SK-N-SH (cell line): ENCODE results near the gene WIZ. TPM values are rescaled to one million over a fixed set of nuclear protein-coding genes. Genes with fewer than 3 reads are reported as not detected.

Experiments used
- CTCF ChIA-PET: fragments of 300-600, 350-600 bp; formaldehyde crosslinking; extraction: SDS; loops from one replicate; lab custom pipeline; 2021; lab: Yijun Ruan, JAX
- POLR2A ChIA-PET: fragments of 350-600 bp; sonication (Branson Sonifier 250); formaldehyde crosslinking; extraction: SDS; loops from one replicate; lab custom pipeline; 2020; ENCODE audit warnings: antibody characterized with exemption, inconsistent platforms; lab: Yijun Ruan, JAX
- DNase-seq: peaks from one replicate; pipeline ENCODE4 v3.0.0; 2012
- H2AFZ ChIP-seq: fragments of 200-600 bp; sonication (generic); 2 replicates; pipeline ENCODE4 v1.8.1; 2016; ENCODE audit warnings: antibody characterized with exemption, mild to moderate bottlenecking, low read depth
- H3F3A ChIP-seq: fragments of 200-600 bp; sonication (generic); replicated peaks from 2 replicates; pipeline ENCODE3; 2016; ENCODE audit warnings: antibody characterized with exemption, mild to moderate bottlenecking; ENCODE audit not compliant: insufficient read depth
- H3K27ac ChIP-seq, 2 experiments: fragments of 200-500 bp in 1 of 2; fragments of 200-600 bp in 1 of 2; sonication (Bioruptor generic) in 1 of 2; sonication (generic), shearing (Covaris generic) in 1 of 2; 2 replicates each; pipeline versions ENCODE4 v1.5.1 to v1.6.1; 2014 to 2016; ENCODE audit warnings: low read depth in 2 of 2, inconsistent platforms in 1 of 2, low read length in 1 of 2, mild to moderate bottlenecking in 1 of 2, mixed read lengths in 1 of 2
- H3K27me3 ChIP-seq: fragments of 200-600 bp; sonication (generic), shearing (Covaris generic); 2 replicates; pipeline ENCODE4 v1.6.1; 2016; ENCODE audit warnings: mixed run types; ENCODE audit not compliant: insufficient read depth
- H3K36me3 ChIP-seq, 2 experiments: fragments of 200-500 bp in 1 of 2; fragments of 200-600 bp in 1 of 2; sonication (Bioruptor generic) in 1 of 2; sonication (generic) in 1 of 2; replicated peaks in 1 of 2; 2 replicates each; pipeline versions ENCODE3 to v1.5.1; 2014 to 2016; ENCODE audit warnings: low read length in 1 of 2, mild to moderate bottlenecking in 1 of 2; ENCODE audit not compliant: insufficient read depth in 2 of 2, control insufficient read depth in 1 of 2
- H3K4me1 ChIP-seq, 2 experiments: fragments of 200-500 bp in 1 of 2; fragments of 200-600 bp in 1 of 2; sonication (Bioruptor generic) in 1 of 2; sonication (generic), shearing (Covaris generic) in 1 of 2; 2 replicates each; pipeline versions ENCODE4 v1.5.1 to v1.6.1; 2014 to 2016; ENCODE audit warnings: low read depth in 1 of 2, low read length in 1 of 2, mixed run types in 1 of 2; ENCODE audit not compliant: insufficient read depth in 2 of 2, control insufficient read depth in 1 of 2
- H3K4me2 ChIP-seq: fragments of 200-600 bp; sonication (generic), shearing (Covaris generic); 2 replicates; pipeline ENCODE4 v1.6.1; 2017; ENCODE audit warnings: mixed run types
- H3K4me3 ChIP-seq, 2 experiments: fragments of 200-500 bp in 1 of 2; fragments of 200-600 bp in 1 of 2; sonication (Bioruptor generic) in 1 of 2; sonication (generic), shearing (Covaris generic) in 1 of 2; 2 replicates each; pipeline versions ENCODE4 v1.5.1 to v1.8.1; 2014 to 2016; ENCODE audit warnings: low read depth in 2 of 2, inconsistent platforms in 1 of 2, low read length in 1 of 2, mild to moderate bottlenecking in 1 of 2, mixed read lengths in 1 of 2, moderate library complexity in 1 of 2
- H3K79me2 ChIP-seq: fragments of 200-600 bp; sonication (generic); 2 replicates; pipeline ENCODE4 v1.8.1; 2017; ENCODE audit warnings: mild to moderate bottlenecking; ENCODE audit not compliant: insufficient read depth
- H3K9ac ChIP-seq: fragments of 200-600 bp; sonication (generic); 2 replicates; pipeline ENCODE4 v1.6.1; 2017; ENCODE audit warnings: mixed run types
- H3K9me2 ChIP-seq: fragments of 200-600 bp; sonication (generic); 2 replicates; pipeline ENCODE4 v1.6.1; 2017; ENCODE audit warnings: mixed run types
- H3K9me3 ChIP-seq: fragments of 200-600 bp; sonication (generic); 2 replicates; pipeline ENCODE4 v1.6.1; 2017; ENCODE audit warnings: mixed run types, mild to moderate bottlenecking, moderate library complexity
- H4K20me1 ChIP-seq: fragments of 200-600 bp; sonication (generic); 2 replicates; pipeline ENCODE4 v1.6.1; 2017; ENCODE audit warnings: mild to moderate bottlenecking, mixed run types; ENCODE audit not compliant: insufficient read depth
- ELF1 ChIP-seq: IDR thresholded peaks from 2 replicates; pipeline ENCODE4 v1.4.0; 2012
- EP300 ChIP-seq, 2 experiments: IDR thresholded peaks; 2 replicates each; pipeline versions ENCODE4 v1.4.0 to v1.6.1; 2012; ENCODE audit warnings: borderline replicate concordance in 1 of 2, low read depth in 1 of 2, low read length in 1 of 2
- FOXJ3 ChIP-seq: sonication (generic); formaldehyde crosslinking; IDR thresholded peaks from 2 replicates; pipeline ENCODE4 v1.5.1; 2020; ENCODE audit warnings: mild to moderate bottlenecking, missing genetic modification reagents
- JUND ChIP-seq: IDR thresholded peaks from 2 replicates; pipeline ENCODE4 v1.4.0; 2012
- MEF2A ChIP-seq: IDR thresholded peaks from 2 replicates; pipeline ENCODE4 v1.4.0; 2012; ENCODE audit warnings: low read depth, borderline replicate concordance
- MXI1 ChIP-seq: IDR thresholded peaks from 2 replicates; pipeline ENCODE4 v1.6.1; 2012; ENCODE audit warnings: mild to moderate bottlenecking, low read depth, low read length, improper control_type of control experiment
- NFIC ChIP-seq: IDR thresholded peaks from 2 replicates; pipeline ENCODE4 v1.4.0; 2012; ENCODE audit warnings: borderline replicate concordance
- NRF1 ChIP-seq: IDR thresholded peaks from 2 replicates; pipeline ENCODE4 v1.6.1; 2012; ENCODE audit warnings: low read depth, mild to moderate bottlenecking, low read length
- POLR2AphosphoS5 ChIP-seq: IDR thresholded peaks from 2 replicates; pipeline ENCODE4 v1.6.1; 2012; ENCODE audit warnings: low read depth, low read length
- RAD21 ChIP-seq: IDR thresholded peaks from 2 replicates; pipeline ENCODE4 v1.6.1; 2012; ENCODE audit warnings: mild to moderate bottlenecking, low read length
- RCOR1 ChIP-seq: fragments of 150-350 bp; IDR thresholded peaks from 2 replicates; pipeline ENCODE4 v1.6.1; 2017; ENCODE audit warnings: antibody characterized with exemption, low read length
- RFX5 ChIP-seq: IDR thresholded peaks from 2 replicates; pipeline ENCODE4 v1.6.1; 2012; ENCODE audit warnings: mild to moderate bottlenecking, improper control_type of control experiment, low read length
- SMC3 ChIP-seq: IDR thresholded peaks from 2 replicates; pipeline ENCODE4 v1.6.1; 2012; ENCODE audit warnings: low read depth, low read length, improper control_type of control experiment
- TAF1 ChIP-seq: IDR thresholded peaks from 2 replicates; pipeline ENCODE4 v1.6.1; 2012; ENCODE audit warnings: low read depth, mild to moderate bottlenecking, low read length, moderate library complexity, borderline replicate concordance
- TCF12 ChIP-seq: IDR thresholded peaks from 2 replicates; pipeline ENCODE4 v1.4.0; 2012
- TEAD4 ChIP-seq: IDR thresholded peaks from 2 replicates; pipeline ENCODE4 v1.4.0; 2012; ENCODE audit warnings: mild to moderate bottlenecking, borderline replicate concordance; ENCODE audit not compliant: insufficient read depth
- WGBS: methylation state at CpG from one replicate; pipeline ENCODE4 v1.1.6; 2017; ENCODE audit warnings: low lambda C conversion rate; 5-methylcytosine and 5-hydroxymethylcytosine counted together
- polyA plus RNA-seq, 3 experiments: library from polyadenylated mRNA; depleted of rRNA; stranded (reverse); fragments of >200 nt; gene quantifications; 2 replicates each; pipeline ENCODE4 v1.2.3, GENCODE V29; 2012
- TF ChIP-seq, protein P1 (sequence below): fragments of 150-350 bp; IDR thresholded peaks from 2 replicates; pipeline ENCODE4 v1.6.1; 2016; ENCODE audit warnings: mild to moderate bottlenecking, low read depth, low read length
- TF ChIP-seq, protein P2 (sequence below): IDR thresholded peaks from 2 replicates; pipeline ENCODE4; 2012
- TF ChIP-seq, protein P3 (sequence below): fragments of 200-600 bp; sonication (generic); IDR thresholded peaks from 2 replicates; pipeline ENCODE4 v1.6.1; 2017; ENCODE audit warnings: antibody characterized with exemption, mild to moderate bottlenecking, moderate library complexity

Gene WIZ
- polyA plus RNA-seq, 1 of the 3 experiments (the other 2 are of a cell fraction): 15.5 TPM

DNA sequence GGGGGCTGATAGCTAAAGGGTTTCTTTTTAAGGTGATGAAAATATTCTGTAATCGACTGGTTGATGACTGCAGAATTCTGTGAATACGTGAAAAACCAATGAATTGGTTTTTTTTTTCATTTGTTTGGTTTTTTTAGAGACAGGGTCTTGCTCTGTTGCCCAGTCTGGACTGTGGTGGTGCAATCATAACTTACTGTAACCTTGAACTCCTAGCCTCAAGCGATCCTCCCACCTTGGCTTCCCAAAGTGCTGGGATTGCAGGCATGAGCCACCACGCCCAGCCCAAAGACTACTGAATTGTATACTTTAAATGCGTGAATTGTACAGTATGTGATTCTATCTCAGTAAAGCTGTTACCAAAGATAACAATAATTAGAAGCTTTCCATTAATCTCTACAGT is 55.3 kb downstream of the WIZ start:
- Histone ChIP-seq H3K4me3 (no peak overlapping the region), H3K27me3 (no peaks in the 10 kb centered on the region), H3K4me2 (no peak overlapping the region), H3K79me2 (peaks cover 39% of the 10 kb centered on the region), H3K9ac (no peak overlapping the region), H3K36me3 (peaks cover 37 to 48% of the 10 kb centered on the region in 2 experiments), H3K27ac (no peak overlapping the region), H3F3A (peaks cover 13% of the 10 kb centered on the region), H3K9me2 (no peaks in the 10 kb centered on the region), H4K20me1 (peaks cover 4% of the 10 kb centered on the region; the same call in 1 of the 2 replicates), H3K4me1 (no peaks in the 10 kb centered on the region), H2AFZ (no peak overlapping the region), H3K9me3 (no peaks in the 10 kb centered on the region)
- no peak for DNase-seq
- POLR2A ChIA-PET: no interaction called here
- CTCF ChIA-PET: no interaction called here
- 97% methylated on average over 5 of the region's 5 CpGs for WGBS
- TF ChIP-seq, protein P1, sequence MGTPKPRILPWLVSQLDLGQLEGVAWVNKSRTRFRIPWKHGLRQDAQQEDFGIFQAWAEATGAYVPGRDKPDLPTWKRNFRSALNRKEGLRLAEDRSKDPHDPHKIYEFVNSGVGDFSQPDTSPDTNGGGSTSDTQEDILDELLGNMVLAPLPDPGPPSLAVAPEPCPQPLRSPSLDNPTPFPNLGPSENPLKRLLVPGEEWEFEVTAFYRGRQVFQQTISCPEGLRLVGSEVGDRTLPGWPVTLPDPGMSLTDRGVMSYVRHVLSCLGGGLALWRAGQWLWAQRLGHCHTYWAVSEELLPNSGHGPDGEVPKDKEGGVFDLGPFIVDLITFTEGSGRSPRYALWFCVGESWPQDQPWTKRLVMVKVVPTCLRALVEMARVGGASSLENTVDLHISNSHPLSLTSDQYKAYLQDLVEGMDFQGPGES: no peak
- no peak for TF ChIP-seq FOXJ3 (CRISPR knock-in tag)
- TF ChIP-seq TCF12: no peak
- TF ChIP-seq MEF2A: no peak
- no peak for TF ChIP-seq RFX5
- no peak for TF ChIP-seq TEAD4
- no peak for TF ChIP-seq TAF1
- TF ChIP-seq NRF1: no peak
- TF ChIP-seq MXI1: no peak
- TF ChIP-seq JUND: no peak
- TF ChIP-seq RCOR1: no peak
- TF ChIP-seq, protein P2, sequence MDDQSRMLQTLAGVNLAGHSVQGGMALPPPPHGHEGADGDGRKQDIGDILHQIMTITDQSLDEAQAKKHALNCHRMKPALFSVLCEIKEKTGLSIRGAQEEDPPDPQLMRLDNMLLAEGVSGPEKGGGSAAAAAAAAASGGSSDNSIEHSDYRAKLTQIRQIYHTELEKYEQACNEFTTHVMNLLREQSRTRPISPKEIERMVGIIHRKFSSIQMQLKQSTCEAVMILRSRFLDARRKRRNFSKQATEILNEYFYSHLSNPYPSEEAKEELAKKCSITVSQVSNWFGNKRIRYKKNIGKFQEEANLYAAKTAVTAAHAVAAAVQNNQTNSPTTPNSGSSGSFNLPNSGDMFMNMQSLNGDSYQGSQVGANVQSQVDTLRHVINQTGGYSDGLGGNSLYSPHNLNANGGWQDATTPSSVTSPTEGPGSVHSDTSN: no peak
- no peak for TF ChIP-seq EP300 (IDR thresholded peaks at IDR 0.05; ENCODE audit: borderline replicate concordance in 1 of 2, low read depth in 1 of 2, low read length in 1 of 2)
- no peak for TF ChIP-seq RAD21
- TF ChIP-seq ELF1: no peak
- no peak for TF ChIP-seq SMC3
- TF ChIP-seq NFIC: no peak
- no peak for TF ChIP-seq POLR2AphosphoS5
- TF ChIP-seq, protein P3, sequence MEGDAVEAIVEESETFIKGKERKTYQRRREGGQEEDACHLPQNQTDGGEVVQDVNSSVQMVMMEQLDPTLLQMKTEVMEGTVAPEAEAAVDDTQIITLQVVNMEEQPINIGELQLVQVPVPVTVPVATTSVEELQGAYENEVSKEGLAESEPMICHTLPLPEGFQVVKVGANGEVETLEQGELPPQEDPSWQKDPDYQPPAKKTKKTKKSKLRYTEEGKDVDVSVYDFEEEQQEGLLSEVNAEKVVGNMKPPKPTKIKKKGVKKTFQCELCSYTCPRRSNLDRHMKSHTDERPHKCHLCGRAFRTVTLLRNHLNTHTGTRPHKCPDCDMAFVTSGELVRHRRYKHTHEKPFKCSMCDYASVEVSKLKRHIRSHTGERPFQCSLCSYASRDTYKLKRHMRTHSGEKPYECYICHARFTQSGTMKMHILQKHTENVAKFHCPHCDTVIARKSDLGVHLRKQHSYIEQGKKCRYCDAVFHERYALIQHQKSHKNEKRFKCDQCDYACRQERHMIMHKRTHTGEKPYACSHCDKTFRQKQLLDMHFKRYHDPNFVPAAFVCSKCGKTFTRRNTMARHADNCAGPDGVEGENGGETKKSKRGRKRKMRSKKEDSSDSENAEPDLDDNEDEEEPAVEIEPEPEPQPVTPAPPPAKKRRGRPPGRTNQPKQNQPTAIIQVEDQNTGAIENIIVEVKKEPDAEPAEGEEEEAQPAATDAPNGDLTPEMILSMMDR: no peak
